ENCODE results near the gene CENPM.

Gene CENPM

DNA sequence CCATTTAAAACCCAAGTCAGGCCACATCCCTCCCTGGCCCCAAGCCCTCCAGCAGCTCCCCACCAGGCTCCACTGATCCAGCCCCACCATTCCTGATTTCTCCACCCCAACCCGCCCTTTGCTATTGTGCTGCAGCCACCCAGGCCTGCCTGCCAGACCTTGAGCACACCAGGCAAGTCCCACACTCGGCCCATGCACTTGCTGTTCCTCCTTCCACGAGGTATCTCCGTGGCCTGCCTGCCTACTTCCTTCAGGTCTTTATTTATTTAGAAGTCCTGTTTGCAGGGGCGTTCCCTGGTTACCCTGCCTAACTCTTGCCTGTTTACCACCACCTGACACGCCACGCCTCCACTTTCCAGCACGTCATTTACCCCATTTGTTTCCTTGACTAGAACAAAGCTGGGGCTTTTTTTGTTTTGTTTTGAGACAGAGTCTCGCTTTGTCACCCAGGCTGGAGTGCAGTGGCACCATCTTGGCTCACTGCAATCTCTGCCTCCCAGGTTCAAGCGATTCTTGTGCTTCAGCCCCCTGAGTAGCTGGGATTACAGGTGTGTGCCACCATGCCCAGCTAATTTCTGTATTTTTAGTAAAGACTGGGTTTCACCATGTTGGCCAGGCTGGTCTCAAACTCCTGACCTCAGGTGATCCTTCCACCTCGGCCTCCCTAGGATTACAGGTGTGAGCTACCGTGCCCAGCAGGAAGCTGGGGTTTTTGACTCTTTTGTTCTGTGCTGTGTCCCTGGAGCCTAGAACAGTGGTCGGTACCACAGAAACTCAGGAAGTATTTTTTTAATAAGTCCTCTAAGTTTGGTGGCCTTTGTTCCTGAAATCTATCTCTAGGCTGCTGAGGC is 6.7 kb downstream of the CENPM start:
- H3K27me3 ChIP-seq (ENCODE audit: insufficient read depth, low read depth): no peaks in the 10 kb centered on the region
- H2AFZ ChIP-seq (ENCODE audit: low read depth): no peak overlapping the region
- H3K4me2 ChIP-seq: no peak overlapping the region
- no peak overlapping the region for H3K4me3 ChIP-seq (IDR thresholded peaks at IDR 0.05; ENCODE audit: insufficient read depth, low read depth, low read length)
- H4K20me1 ChIP-seq (ENCODE audit: insufficient read depth): peaks cover 4% of the 10 kb centered on the region; the same call in 1 of the 2 replicates
- TF ChIP-seq, protein P1, sequence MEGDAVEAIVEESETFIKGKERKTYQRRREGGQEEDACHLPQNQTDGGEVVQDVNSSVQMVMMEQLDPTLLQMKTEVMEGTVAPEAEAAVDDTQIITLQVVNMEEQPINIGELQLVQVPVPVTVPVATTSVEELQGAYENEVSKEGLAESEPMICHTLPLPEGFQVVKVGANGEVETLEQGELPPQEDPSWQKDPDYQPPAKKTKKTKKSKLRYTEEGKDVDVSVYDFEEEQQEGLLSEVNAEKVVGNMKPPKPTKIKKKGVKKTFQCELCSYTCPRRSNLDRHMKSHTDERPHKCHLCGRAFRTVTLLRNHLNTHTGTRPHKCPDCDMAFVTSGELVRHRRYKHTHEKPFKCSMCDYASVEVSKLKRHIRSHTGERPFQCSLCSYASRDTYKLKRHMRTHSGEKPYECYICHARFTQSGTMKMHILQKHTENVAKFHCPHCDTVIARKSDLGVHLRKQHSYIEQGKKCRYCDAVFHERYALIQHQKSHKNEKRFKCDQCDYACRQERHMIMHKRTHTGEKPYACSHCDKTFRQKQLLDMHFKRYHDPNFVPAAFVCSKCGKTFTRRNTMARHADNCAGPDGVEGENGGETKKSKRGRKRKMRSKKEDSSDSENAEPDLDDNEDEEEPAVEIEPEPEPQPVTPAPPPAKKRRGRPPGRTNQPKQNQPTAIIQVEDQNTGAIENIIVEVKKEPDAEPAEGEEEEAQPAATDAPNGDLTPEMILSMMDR (conservative IDR thresholded peaks at IDR 0.05; ENCODE audit: low read depth, low read length): no peak
- H3K27ac ChIP-seq: peak overlapping the region; percentile 27; the same call in 1 of the 2 replicates
- H3K9ac ChIP-seq: no peak overlapping the region
- peaks cover 3% of the 10 kb centered on the region; the same call in 1 of the 2 replicates for H3K36me3 ChIP-seq (ENCODE audit: insufficient read depth)
- H3K79me2 ChIP-seq (ENCODE audit: insufficient read depth, low read depth): peaks cover 22% of the 10 kb centered on the region; the same call in 1 of the 2 replicates
- peaks cover 21% of the 10 kb centered on the region for H3K4me1 ChIP-seq (ENCODE audit: low read depth, poor library complexity, severe bottlenecking)

GRCh38 chr22:41936894-41937169 is 10.1 kb downstream of the CENPM start:
- H4K20me1 ChIP-seq (ENCODE audit: insufficient read depth): peaks cover 4% of the 10 kb centered on the region; the same call in 1 of the 2 replicates

GRCh38 chr22:41935509-41935908 is 11.4 kb downstream of the CENPM start:
- Histone ChIP-seq H3K79me2 (ENCODE audit: insufficient read depth, low read depth) (peaks cover 3% of the 10 kb centered on the region; the same call in 1 of the 2 replicates), H3K4me1 (ENCODE audit: low read depth, poor library complexity, severe bottlenecking) (peaks cover 6% of the 10 kb centered on the region), H3K4me2 (no peak overlapping the region), H2AFZ (ENCODE audit: low read depth) (no peak overlapping the region), H3K27me3 (ENCODE audit: insufficient read depth, low read depth) (no peaks in the 10 kb centered on the region), H4K20me1 (ENCODE audit: insufficient read depth) (no peaks in the 10 kb centered on the region), H3K36me3 (ENCODE audit: insufficient read depth) (no peaks in the 10 kb centered on the region), H3K4me3 (IDR thresholded peaks at IDR 0.05; ENCODE audit: insufficient read depth, low read depth, low read length) (no peak overlapping the region), H3K9ac (no peak overlapping the region), H3K27ac (no peak overlapping the region)
- TF ChIP-seq, protein P1 (conservative IDR thresholded peaks at IDR 0.05; ENCODE audit: low read depth, low read length): no peak

More at GRCh38 chr22:41936894-41937169, 10.1 kb downstream of the CENPM start:
- Histone ChIP-seq H3K36me3 (ENCODE audit: insufficient read depth) (no peaks in the 10 kb centered on the region; the same call in 1 of the 2 replicates), H3K4me1 (ENCODE audit: low read depth, poor library complexity, severe bottlenecking) (peaks cover 14% of the 10 kb centered on the region), H3K9ac (no peak overlapping the region), H3K79me2 (ENCODE audit: insufficient read depth, low read depth) (peaks cover 8% of the 10 kb centered on the region; the same call in 1 of the 2 replicates), H3K4me3 (IDR thresholded peaks at IDR 0.05; ENCODE audit: insufficient read depth, low read depth, low read length) (no peak overlapping the region), H3K27ac (no peak overlapping the region), H2AFZ (ENCODE audit: low read depth) (no peak overlapping the region), H3K27me3 (ENCODE audit: insufficient read depth, low read depth) (no peaks in the 10 kb centered on the region), H3K4me2 (no peak overlapping the region)
- TF ChIP-seq, protein P1 (conservative IDR thresholded peaks at IDR 0.05; ENCODE audit: low read depth, low read length): no peak

DNA sequence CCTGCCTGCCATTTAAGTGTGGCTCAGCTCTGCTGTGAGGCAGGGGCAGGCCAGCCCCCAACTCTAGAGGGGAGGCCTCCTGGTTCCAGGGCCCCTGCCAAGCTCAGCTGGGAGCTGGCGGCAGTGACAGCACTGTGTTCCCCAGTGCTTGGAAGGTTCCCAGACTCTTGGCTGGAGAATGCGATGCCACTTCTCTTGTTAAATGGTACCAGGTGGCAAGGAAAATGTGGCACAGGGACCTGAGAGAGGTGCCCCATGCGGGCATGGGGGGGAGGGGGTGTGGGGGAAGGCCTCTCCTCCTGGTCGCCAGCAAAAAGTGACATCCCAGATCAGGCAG is 12.0 kb downstream of the CENPM start:
- Histone ChIP-seq H3K9ac (no peak overlapping the region), H3K27ac (no peak overlapping the region), H3K4me2 (no peak overlapping the region), H3K36me3 (ENCODE audit: insufficient read depth) (no peaks in the 10 kb centered on the region), H2AFZ (ENCODE audit: low read depth) (no peak overlapping the region), H3K4me1 (ENCODE audit: low read depth, poor library complexity, severe bottlenecking) (peaks cover 1% of the 10 kb centered on the region), H3K79me2 (ENCODE audit: insufficient read depth, low read depth) (no peaks in the 10 kb centered on the region; the same call in 1 of the 2 replicates), H3K27me3 (ENCODE audit: insufficient read depth, low read depth) (no peaks in the 10 kb centered on the region), H4K20me1 (ENCODE audit: insufficient read depth) (no peaks in the 10 kb centered on the region), H3K4me3 (IDR thresholded peaks at IDR 0.05; ENCODE audit: insufficient read depth, low read depth, low read length) (no peak overlapping the region)
- TF ChIP-seq, protein P1 (conservative IDR thresholded peaks at IDR 0.05; ENCODE audit: low read depth, low read length): no peak

Data from KMS-11 (cell line).